Prostate gland (tissue), 2 donors: ENCODE results near the gene BTBD1. TPM values are rescaled to one million over a fixed set of nuclear protein-coding genes. Genes with fewer than 3 reads are reported as not detected.

ENCODE experiments used
- DNase-seq: peaks from one replicate; pipeline ENCODE4 v3.0.0-alpha.2; 2019; ENCODE audit warnings: low spot score
- H3K27ac ChIP-seq, 2 donors: fragments of 200-600 bp; sonication (generic); 2 replicates each; pipeline ENCODE4 v1.5.1; 2017 to 2019
- H3K27me3 ChIP-seq: fragments of 200-600 bp; sonication (generic); replicated peaks from 2 replicates; pipeline ENCODE4 v1.5.1; 2019; ENCODE audit not compliant: insufficient read depth
- H3K36me3 ChIP-seq, 2 donors: fragments of 200-600 bp; sonication (generic); 1 replicate in 1 of 2; 2 replicates in 1 of 2; pipeline versions ENCODE4 v1.5.1 to v1.8.1; 2017 to 2019
- H3K4me1 ChIP-seq: fragments of 200-600 bp; sonication (generic); replicated peaks from 2 replicates; pipeline ENCODE4 v1.5.1; 2019
- H3K4me3 ChIP-seq, 2 donors: fragments of 200-600 bp; sonication (generic); 2 replicates each; pipeline ENCODE4 v1.5.1; 2017 to 2019
- H3K9me3 ChIP-seq: fragments of 200-600 bp; sonication (generic); 2 replicates; pipeline ENCODE4 v1.5.1; 2017
- CTCF ChIP-seq, 4 experiments: fragments of 200-600 bp in 2 of 4; fragments of 450-650 bp in 2 of 4; sonication (generic) in 2 of 4; IDR thresholded peaks; 1 replicate in 3 of 4; 2 replicates in 1 of 4; pipeline ENCODE4 v1.5.1; 2016 to 2019; ENCODE audit warnings: antibody characterized with exemption in 4 of 4, mild to moderate bottlenecking in 2 of 4, moderate library complexity in 2 of 4
- POLR2A ChIP-seq: fragments of 450-650 bp; IDR thresholded peaks from one replicate; pipeline ENCODE4 v1.6.1; 2016; ENCODE audit warnings: antibody characterized with exemption, mild to moderate bottlenecking
- POLR2AphosphoS5 ChIP-seq: sonication (generic); formaldehyde crosslinking; IDR thresholded peaks from one replicate; pipeline ENCODE4 v1.6.1; 2017; ENCODE audit warnings: antibody characterized with exemption
- WGBS: methylation state at CpG from one replicate; pipeline ENCODE4 v1.1.5; 2018; 5-methylcytosine and 5-hydroxymethylcytosine counted together
- intact Hi-C: fragments of 100-400 bp; cut with DNase I; formaldehyde crosslinking; loops from one replicate; pipeline ENCODE4 v1.14.2; 2022
- total RNA-seq, 2 donors: library from RNA; depleted of rRNA; stranded (reverse); fragments of >200 nt; gene quantifications; one replicate each; pipeline ENCODE4 v1.1.0, GENCODE V29; 2016

BTBD1 gene
- total RNA-seq, 2 donors from 2014 or later = 56.6 to 71.3 TPM

- no peaks in the 10 kb centered on the region for H3K4me1 ChIP-seq
Observed at GRCh38 chr15:83057696-83058376, 9.2 kb downstream of the BTBD1 start.

DNA sequence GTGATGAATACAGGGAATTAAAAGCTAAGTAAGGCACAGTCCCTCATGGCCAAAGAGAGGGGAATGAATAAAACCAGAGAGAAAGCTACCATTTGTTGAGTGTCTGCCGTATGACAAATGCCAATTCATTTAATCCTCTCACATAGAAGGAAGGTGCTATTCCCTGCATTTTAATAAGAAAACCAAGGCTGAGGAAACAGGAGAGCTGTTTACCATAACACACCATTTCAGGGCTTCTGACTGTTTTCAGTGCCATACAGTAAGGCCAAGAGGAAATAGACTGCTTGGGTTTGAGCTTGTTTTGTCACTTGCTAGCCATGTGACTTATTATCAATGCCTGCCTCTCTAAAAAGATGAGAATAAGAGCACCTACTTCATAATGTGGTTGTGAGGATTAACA lies 10.1 kb downstream of the BTBD1 start:
- Histone ChIP-seq H3K36me3 (no peaks in the 10 kb centered on the region), H3K27me3 (no peaks in the 10 kb centered on the region), H3K4me3 (no peak overlapping the region), H3K27ac (no peak overlapping the region), H3K9me3 (no peaks in the 10 kb centered on the region), H3K4me1 (no peaks in the 10 kb centered on the region)
- 80% methylated on average over 1 of the region's 1 CpG for WGBS
- intact Hi-C loops = no loop called here
- TF ChIP-seq POLR2AphosphoS5 = no peak
- TF ChIP-seq POLR2A = no peak
- no peak for DNase-seq

More at GRCh38 chr15:83057696-83058376, 9.2 kb downstream of the BTBD1 start:
- no peaks in the 10 kb centered on the region for H3K27me3 ChIP-seq
- no peak overlapping the region for H3K4me3 ChIP-seq
- DNase-seq = no peak
- TF ChIP-seq POLR2AphosphoS5 = no peak
- H3K36me3 ChIP-seq = no peaks in the 10 kb centered on the region
- H3K9me3 ChIP-seq = no peaks in the 10 kb centered on the region
- no peak overlapping the region for H3K27ac ChIP-seq
- intact Hi-C loops = no loop called here
- WGBS = 72% methylated on average over 7 of the region's 7 CpGs

DNA sequence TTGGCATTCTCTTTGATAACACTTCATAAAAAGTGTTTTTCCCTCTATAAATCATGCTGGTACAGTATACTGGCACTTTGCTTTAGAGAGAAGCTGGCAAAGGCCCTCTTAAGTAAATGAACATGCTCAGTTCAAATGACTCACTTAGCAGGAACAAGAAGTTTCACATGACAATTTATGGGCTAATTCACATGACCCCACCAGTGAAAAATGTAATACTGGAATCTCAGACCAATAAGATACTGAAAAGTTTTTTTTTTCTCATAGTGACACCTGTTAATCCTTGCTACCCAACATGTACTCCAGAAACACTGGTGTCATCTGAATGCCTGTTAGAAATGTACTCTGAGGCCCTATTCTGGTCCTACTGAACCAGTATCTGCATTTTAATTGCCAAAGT lies 13.9 kb downstream of the BTBD1 start:
- DNase-seq = peak; percentile 45
- Histone ChIP-seq H3K9me3 (no peaks in the 10 kb centered on the region), H3K4me1 (no peaks in the 10 kb centered on the region), H3K4me3 (no peak overlapping the region), H3K27ac (no peak overlapping the region), H3K27me3 (no peaks in the 10 kb centered on the region), H3K36me3 (no peaks in the 10 kb centered on the region)
- intact Hi-C loops = no loop called here
- TF ChIP-seq POLR2AphosphoS5 (peak; percentile 92), POLR2A (no peak)

DNA sequence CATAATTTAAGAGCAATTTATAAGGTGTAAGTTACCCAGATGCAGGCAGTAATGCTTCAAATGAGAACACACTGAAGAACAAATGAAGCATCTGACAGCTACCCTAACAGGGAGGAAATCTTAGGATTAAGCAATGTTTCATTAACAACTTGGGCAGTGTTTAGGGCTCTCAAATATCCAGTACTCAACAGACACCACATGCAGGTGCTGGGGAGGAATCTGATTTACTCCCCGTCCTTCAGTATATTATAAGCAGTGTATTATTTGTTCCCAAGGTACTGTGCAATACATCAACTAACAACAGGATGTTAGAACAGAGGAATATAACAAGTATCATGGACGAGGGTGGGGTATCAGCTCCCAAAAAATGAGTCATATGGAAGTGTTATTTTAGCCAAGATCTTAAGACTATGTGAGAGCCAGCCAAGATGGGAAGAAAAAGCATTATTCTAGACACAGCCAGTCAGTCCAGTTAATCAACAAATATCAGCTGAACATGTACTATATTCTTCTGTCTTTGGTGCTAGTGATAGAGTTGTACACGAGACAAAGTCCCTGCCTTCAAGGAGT lies 20.4 kb downstream of the BTBD1 start:
- intact Hi-C loops = no loop called here
- Histone ChIP-seq H3K27me3 (no peaks in the 10 kb centered on the region), H3K4me1 (no peaks in the 10 kb centered on the region), H3K4me3 (no peak overlapping the region), H3K36me3 (no peaks in the 10 kb centered on the region), H3K27ac (no peak overlapping the region), H3K9me3 (no peaks in the 10 kb centered on the region)
- WGBS = 38% methylated on average over 3 of the region's 3 CpGs
- TF ChIP-seq POLR2AphosphoS5 = no peak
- TF ChIP-seq CTCF (IDR thresholded peaks at IDR 0.05) = no peak
- TF ChIP-seq POLR2A = no peak
- no peak for DNase-seq

- H3K9me3 ChIP-seq = no peaks in the 10 kb centered on the region
- no peaks in the 10 kb centered on the region for H3K27me3 ChIP-seq
- H3K4me1 ChIP-seq = no peaks in the 10 kb centered on the region
- no peak for DNase-seq
- no peak overlapping the region for H3K4me3 ChIP-seq
- no peaks in the 10 kb centered on the region for H3K36me3 ChIP-seq
- intact Hi-C loops = no loop called here
- 95% methylated on average over 12 of the region's 12 CpGs for WGBS
- TF ChIP-seq CTCF (IDR thresholded peaks at IDR 0.05) (no peak), POLR2A (no peak), POLR2AphosphoS5 (no peak)
- no peak overlapping the region for H3K27ac ChIP-seq
Observed at GRCh38 chr15:83044156-83044555, 22.9 kb downstream of the BTBD1 start.

- WGBS = 7% methylated on average over 1 of the region's 1 CpG
- Histone ChIP-seq H3K4me1 (no peaks in the 10 kb centered on the region), H3K9me3 (no peaks in the 10 kb centered on the region), H3K36me3 (no peaks in the 10 kb centered on the region), H3K27ac (no peak overlapping the region), H3K4me3 (no peak overlapping the region), H3K27me3 (no peaks in the 10 kb centered on the region)
- no peak for DNase-seq
- TF ChIP-seq CTCF (IDR thresholded peaks at IDR 0.05) = no peak
- no peak for TF ChIP-seq POLR2AphosphoS5
- no peak for TF ChIP-seq POLR2A
- intact Hi-C loops = no loop called here
Observed at GRCh38 chr15:83039206-83039605, 27.8 kb downstream of the BTBD1 start.
